HG03108 (cell line): ENCODE results near the gene NGFR.
"Not testable (repeated sequence)": the region's sequence is repeated elsewhere in the genome, so short reads cannot be mapped to it uniquely, and the experiment has no call there.

Experiments used
- ATAC-seq: cut with Tn5 transposase; IDR thresholded peaks from one replicate; pipeline ENCODE4 v1.9.1; 2021; ENCODE audit warnings: moderate library complexity; ENCODE audit not compliant: unreplicated experiment

Gene NGFR

GRCh38 chr17:49496183-49496866, 1.2 kb downstream of the NGFR start:
- no peak for ATAC-seq

- ATAC-seq, result no peak
These were observed 1.7 kb downstream of the NGFR start for GRCh38 chr17:49496867-49497147.

GRCh38 chr17:49497148-49498028, 2.3 kb downstream of the NGFR start:
- no peak for ATAC-seq

- ATAC-seq, result no peak
These were observed 3.0 kb downstream of the NGFR start for GRCh38 chr17:49498029-49498615.

- ATAC-seq, result no peak
These were observed 6.4 kb downstream of the NGFR start for GRCh38 chr17:49501496-49501895.

GRCh38 chr17:49502254-49502653, 7.2 kb downstream of the NGFR start:
- no peak for ATAC-seq

- not testable (repeated sequence) for ATAC-seq
These were observed 7.6 kb downstream of the NGFR start for GRCh38 chr17:49502680-49503079.

GRCh38 chr17:49504369-49504768, 9.3 kb downstream of the NGFR start:
- ATAC-seq, result no peak

GRCh38 chr17:49505854-49506253, 10.8 kb downstream of the NGFR start:
- no peak for ATAC-seq

GRCh38 chr17:49506282-49506681, 11.2 kb downstream of the NGFR start:
- ATAC-seq, result no peak

GRCh38 chr17:49508061-49508865, 13.2 kb downstream of the NGFR start:
- ATAC-seq, result no peak

GRCh38 chr17:49508866-49509587, 13.9 kb downstream of the NGFR start:
- ATAC-seq, result no peak

- no peak for ATAC-seq
These were observed 14.5 kb downstream of the NGFR start for GRCh38 chr17:49509588-49509917.

GRCh38 chr17:49510059-49510719, 15.1 kb downstream of the NGFR start:
- ATAC-seq, result no peak

- ATAC-seq, result no peak
These were observed 15.6 kb downstream of the NGFR start for GRCh38 chr17:49510720-49511110.

GRCh38 chr17:49511810-49512209, 16.7 kb downstream of the NGFR start:
- no peak for ATAC-seq

- no peak for ATAC-seq
These were observed 17.4 kb downstream of the NGFR start for GRCh38 chr17:49512296-49513043.

- no peak for ATAC-seq
These were observed 17.9 kb downstream of the NGFR start for GRCh38 chr17:49513044-49513395.

- ATAC-seq, result no peak
These were observed 18.5 kb downstream of the NGFR start for GRCh38 chr17:49513641-49514040.
